Measurements from ENCODE around the gene ARPC2. TPM values are rescaled to one million over a fixed set of nuclear protein-coding genes. Genes with fewer than 3 reads are reported as not detected.

ARPC2 gene
- total RNA-seq, 1 donor from 2014 or later = 159 TPM

- Mint-ChIP-seq H3K4me1 (no peaks in the 10 kb centered on the region), H3K4me3 (no peak overlapping the region), H3K9me3 (no peaks in the 10 kb centered on the region), H3K36me3 (ENCODE audit: low read depth) (no peaks in the 10 kb centered on the region), H3K27me3 (ENCODE audit: low read depth) (peaks cover 21% of the 10 kb centered on the region), H3K27ac (ENCODE audit: unreplicated experiment) (no peak overlapping the region)
- TF ChIP-seq CTCF (conservative IDR thresholded peaks at IDR 0.05) = no peak
- DNase-seq (ENCODE audit: low read depth, low spot score) = no peak
Observed at GRCh38 chr2:218186876-218187275, 30.1 kb upstream of the ARPC2 start.

GRCh38 chr2:218187296-218188015, 29.5 kb upstream of the ARPC2 start:
- Mint-ChIP-seq H3K27ac (ENCODE audit: unreplicated experiment) (no peak overlapping the region), H3K9me3 (no peaks in the 10 kb centered on the region), H3K4me3 (no peak overlapping the region), H3K4me1 (no peaks in the 10 kb centered on the region), H3K27me3 (ENCODE audit: low read depth) (peaks cover 24% of the 10 kb centered on the region), H3K36me3 (ENCODE audit: low read depth) (no peaks in the 10 kb centered on the region)
- no peak for DNase-seq (ENCODE audit: low read depth, low spot score)
- no peak for TF ChIP-seq CTCF (conservative IDR thresholded peaks at IDR 0.05)

- DNase-seq (ENCODE audit: low read depth, low spot score) = no peak
- Mint-ChIP-seq H3K27me3 (ENCODE audit: low read depth) (peaks cover 18% of the 10 kb centered on the region), H3K4me1 (no peaks in the 10 kb centered on the region), H3K4me3 (no peak overlapping the region), H3K27ac (ENCODE audit: unreplicated experiment) (no peak overlapping the region), H3K36me3 (ENCODE audit: low read depth) (no peaks in the 10 kb centered on the region), H3K9me3 (no peaks in the 10 kb centered on the region)
- no peak for TF ChIP-seq CTCF (conservative IDR thresholded peaks at IDR 0.05)
Observed at GRCh38 chr2:218188528-218188927, 28.5 kb upstream of the ARPC2 start.

- DNase-seq (ENCODE audit: low read depth, low spot score) = no peak
- no peaks in the 10 kb centered on the region for H3K4me1 Mint-ChIP-seq
- H3K9me3 Mint-ChIP-seq = no peaks in the 10 kb centered on the region
- no peak overlapping the region for H3K27ac Mint-ChIP-seq (ENCODE audit: unreplicated experiment)
- H3K36me3 Mint-ChIP-seq (ENCODE audit: low read depth) = no peaks in the 10 kb centered on the region
- TF ChIP-seq CTCF (conservative IDR thresholded peaks at IDR 0.05) = no peak
- peaks cover 16% of the 10 kb centered on the region for H3K27me3 Mint-ChIP-seq (ENCODE audit: low read depth)
- no peak overlapping the region for H3K4me3 Mint-ChIP-seq
Observed at GRCh38 chr2:218192902-218193430, 24.0 kb upstream of the ARPC2 start.

GRCh38 chr2:218193701-218194100, 23.3 kb upstream of the ARPC2 start:
- no peak for TF ChIP-seq CTCF (conservative IDR thresholded peaks at IDR 0.05)
- no peak for DNase-seq (ENCODE audit: low read depth, low spot score)
- no peaks in the 10 kb centered on the region for H3K4me1 Mint-ChIP-seq
- H3K4me3 Mint-ChIP-seq = no peak overlapping the region
- no peaks in the 10 kb centered on the region for H3K36me3 Mint-ChIP-seq (ENCODE audit: low read depth)
- H3K9me3 Mint-ChIP-seq = no peaks in the 10 kb centered on the region
- H3K27me3 Mint-ChIP-seq (ENCODE audit: low read depth) = peaks cover 23% of the 10 kb centered on the region
- no peak overlapping the region for H3K27ac Mint-ChIP-seq (ENCODE audit: unreplicated experiment)
